GM19023 (cell line): ENCODE results near the gene ADNP2.
A peak's percentile ranks its signal among the peaks of the same experiment; 100 is the strongest.

Experiments used
- ATAC-seq: cut with Tn5 transposase; IDR thresholded peaks from one replicate; pipeline ENCODE4 v1.9.1; 2021; ENCODE audit warnings: mild to moderate bottlenecking, moderate library complexity; ENCODE audit not compliant: unreplicated experiment

Gene ADNP2

GRCh38 chr18:80105369-80106167 is 3.5 kb upstream of the ADNP2 start:
- ATAC-seq, result peak; percentile 36

GRCh38 chr18:80106482-80107051 is 2.5 kb upstream of the ADNP2 start:
- no peak for ATAC-seq

DNA sequence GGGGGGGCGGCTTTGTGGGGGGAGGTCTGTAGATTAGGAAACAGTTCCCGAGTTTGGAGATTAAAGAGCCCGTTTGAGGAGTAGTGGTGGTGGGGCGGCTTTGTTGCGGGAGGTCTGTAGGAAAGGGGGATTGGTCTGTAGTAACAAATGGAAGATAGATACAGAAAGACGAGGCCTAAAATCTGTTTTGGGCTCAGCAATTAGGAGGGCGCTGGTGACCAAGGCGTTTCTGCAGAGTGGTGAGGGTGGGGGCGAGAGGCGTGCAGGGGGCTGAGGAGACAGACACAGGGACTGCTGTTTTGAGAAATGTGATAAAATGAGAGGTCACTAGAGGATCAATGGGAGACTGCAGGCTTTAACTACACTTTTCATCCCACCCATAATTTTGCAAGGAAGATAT is 1.6 kb upstream of the ADNP2 start:
- ATAC-seq, result no peak

DNA sequence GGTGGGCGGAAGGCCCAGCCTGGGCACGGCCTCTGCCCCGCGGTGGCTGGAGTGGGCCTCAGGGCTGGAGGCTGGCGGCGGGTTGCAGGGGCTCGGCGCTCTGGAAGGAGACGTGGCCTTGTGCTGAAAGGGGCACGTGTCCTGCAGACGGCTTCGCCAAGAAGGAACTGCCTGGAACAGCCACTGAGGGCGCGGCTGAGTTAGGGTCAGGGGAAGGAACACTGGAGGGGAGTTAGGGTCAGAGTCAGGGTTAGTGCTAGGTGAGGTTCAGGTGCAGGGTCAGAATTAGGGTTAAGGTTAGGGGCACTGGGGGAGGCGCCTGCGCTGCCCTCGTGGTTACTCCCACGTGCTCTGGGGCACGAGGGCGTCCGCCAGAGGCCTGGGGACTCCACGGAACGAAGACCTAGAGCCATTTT is 933 bp upstream of the ADNP2 start:
- no peak for ATAC-seq

DNA sequence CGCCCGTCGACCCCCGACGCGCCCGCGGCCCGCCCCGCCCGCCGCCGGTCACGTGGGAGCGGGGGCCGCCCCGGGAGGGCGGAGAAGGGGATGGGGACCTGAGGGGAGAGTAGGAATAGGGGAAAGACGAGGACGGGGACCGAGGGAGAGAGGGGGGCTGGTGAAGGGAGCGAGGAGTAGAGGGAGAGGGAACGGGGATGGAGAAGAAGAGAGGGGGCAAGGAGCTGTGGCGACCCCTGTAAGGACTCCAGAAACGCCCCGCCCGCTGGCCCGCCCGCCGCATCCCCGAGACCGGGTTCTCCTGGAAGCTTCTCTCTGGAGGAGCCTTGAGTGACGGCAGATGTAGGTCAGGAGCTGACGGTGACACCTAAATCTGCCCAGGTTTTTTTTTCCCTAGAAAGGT is 615 bp downstream of the ADNP2 start:
- ATAC-seq, result peak; percentile 32

DNA sequence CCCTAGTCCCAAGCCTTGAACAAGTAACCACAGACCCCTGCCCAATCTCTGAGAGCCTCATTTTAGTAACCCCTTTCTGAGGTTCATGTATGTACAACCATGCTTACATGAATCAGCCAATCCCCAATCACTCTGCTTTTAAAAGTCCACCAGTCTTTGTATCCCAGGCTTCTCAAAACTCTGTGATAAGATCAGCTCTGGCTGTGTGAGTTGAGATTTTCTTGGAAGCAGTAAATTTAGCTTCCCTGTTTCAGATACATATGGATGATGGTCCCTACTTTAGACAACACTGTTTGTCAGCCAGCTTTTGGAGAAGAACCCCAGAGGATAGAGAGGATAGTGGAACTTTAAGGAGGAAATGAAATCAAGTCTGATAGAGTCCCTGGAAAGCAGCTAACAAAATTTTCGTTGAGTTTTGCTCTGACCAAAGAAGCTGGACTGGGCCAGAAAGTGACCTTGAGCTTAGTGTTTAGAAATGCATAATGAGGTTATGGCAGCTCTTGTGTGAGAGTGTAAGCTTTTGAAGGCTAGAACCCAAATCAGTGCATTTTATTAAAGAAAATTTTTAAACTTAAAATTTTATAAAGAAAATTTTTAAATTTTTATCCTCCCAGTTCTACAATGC is 3.7 kb downstream of the ADNP2 start:
- no peak for ATAC-seq

DNA sequence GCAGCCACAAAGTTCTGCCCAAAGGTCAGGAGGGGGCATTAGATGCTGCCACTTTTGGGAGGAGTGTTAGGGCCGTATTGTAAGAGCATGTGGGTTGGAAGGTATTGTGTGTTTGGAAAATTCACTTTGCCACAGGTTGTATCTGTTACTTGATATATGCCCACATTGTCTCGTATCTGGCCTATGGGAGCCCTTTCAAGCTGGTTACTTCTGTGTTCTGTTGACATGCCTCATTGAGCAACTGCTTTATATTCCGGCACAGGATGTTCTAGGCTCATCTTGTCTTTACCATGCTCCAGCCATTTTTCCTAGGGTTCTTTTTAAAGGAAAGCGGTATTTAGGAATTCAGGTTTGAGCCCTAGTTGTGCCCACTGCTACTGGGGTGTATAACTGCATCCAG is 6.0 kb downstream of the ADNP2 start:
- ATAC-seq, result no peak

- ATAC-seq, result no peak
Measured at GRCh38 chr18:80119111-80119510, 10.0 kb downstream of the ADNP2 start.

DNA sequence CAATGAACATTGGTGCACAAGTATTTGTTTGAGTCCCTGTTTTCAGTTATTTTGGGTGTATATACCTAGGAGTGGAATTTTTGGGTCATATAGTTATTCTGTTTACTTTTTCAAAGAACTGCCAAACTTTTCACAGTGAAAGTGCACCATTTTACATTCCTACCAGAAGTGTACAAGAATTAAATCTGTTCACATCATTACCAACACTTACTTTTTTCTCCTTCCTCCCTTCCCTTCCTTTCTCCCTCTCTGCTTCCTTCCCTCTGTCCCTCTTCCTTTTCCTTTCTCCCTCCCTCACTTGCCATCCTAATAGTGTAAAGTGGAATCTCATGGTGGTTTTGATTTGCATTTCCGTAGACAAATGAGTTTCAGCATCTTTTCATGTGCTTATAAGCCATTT is 11.9 kb downstream of the ADNP2 start:
- ATAC-seq, result no peak

- no peak for ATAC-seq
Measured at GRCh38 chr18:80124131-80124530, 15.1 kb downstream of the ADNP2 start.

GRCh38 chr18:80126797-80127196 is 17.7 kb downstream of the ADNP2 start:
- ATAC-seq, result no peak

DNA sequence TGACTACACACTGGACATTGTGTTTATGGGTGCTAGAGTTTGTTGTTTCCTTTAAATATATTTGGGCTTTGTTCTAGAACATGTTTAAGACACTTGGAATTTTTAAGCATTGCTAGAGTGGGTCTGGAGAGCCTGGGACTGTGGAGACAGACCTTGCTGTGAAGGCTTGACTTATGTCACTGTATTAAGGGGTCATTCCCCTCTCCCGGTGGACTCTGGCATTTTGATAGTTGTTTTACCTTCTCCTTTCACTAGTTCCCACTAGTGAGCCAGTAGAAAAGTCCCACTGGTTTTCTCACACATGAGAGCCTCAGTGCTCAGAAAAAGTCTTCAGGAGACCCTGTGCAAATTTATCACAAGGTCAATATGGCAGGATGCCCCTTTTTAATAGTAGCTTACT is 18.6 kb downstream of the ADNP2 start:
- no peak for ATAC-seq

- ATAC-seq, result no peak
Measured at GRCh38 chr18:80129672-80130367, 20.8 kb downstream of the ADNP2 start.

- no peak for ATAC-seq
Measured at GRCh38 chr18:80130555-80130954, 21.5 kb downstream of the ADNP2 start.

DNA sequence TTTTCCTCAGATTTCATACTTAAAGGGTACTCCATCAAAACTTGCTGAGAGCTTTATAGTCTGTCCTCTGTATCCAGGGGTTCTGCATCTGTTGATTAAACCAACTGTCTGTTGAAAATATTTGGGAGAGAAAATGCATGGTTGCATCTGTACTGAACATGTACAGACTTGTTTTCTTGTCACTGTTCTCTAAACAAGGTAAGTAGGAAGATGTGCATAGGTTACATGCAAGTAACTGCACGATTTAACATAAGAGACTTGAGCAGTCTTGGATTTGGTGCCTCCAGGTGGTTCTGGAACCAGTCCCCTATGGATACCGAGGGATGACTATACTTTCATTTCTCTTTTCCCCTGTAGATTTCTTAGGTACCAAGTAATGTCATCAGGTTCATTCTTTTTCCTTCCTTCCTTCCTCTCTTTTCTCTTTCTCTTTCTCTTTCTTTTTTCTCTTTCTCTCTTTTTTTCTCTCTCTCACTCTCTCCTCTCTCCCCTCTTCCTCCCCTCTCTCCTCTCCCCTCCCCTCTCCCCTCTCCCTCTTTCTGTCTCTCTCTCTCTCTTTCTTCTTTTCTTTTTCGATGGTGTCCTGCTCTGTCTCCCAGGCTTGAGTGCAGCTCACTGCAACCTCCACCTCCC is 23.2 kb downstream of the ADNP2 start:
- no peak for ATAC-seq

DNA sequence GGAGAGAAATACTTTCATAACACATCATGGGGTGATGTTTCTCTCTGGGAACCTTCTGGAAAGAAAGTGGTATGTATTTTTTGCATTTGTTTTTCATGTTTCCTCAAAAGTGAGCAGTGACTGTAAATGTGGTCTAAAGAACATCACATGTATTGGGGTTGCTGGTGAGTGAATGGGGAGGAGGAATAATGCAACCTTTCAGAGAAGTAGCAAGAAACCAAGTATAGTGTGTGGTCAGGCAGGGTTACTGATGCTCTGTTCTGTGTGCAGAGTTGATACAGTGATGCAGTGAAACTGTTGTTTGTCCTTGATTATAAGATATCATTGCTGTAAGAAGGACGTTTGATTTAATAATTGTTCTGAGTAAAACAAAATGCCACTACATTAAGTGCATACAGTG is 24.1 kb downstream of the ADNP2 start:
- no peak for ATAC-seq

DNA sequence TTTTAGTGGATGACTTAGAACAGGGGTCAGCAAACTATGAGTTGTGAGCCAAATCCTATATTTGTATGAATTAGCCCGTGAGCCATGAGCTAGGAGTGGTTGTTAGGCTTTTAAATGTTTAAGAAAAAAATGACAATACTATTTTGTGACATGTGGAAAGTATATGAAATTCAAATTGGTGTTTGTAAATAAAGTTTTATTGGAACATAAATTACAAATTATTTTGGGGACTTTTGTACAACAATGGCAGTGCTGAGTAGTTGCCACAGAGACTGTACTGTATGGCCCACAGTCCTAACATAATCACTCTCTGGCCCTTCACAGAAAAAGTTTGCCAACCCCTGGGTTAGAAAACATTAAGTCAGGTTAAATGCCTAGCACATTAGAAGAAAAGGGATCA is 26.1 kb downstream of the ADNP2 start:
- ATAC-seq, result no peak

- no peak for ATAC-seq
Measured at GRCh38 chr18:80136679-80137078, 27.6 kb downstream of the ADNP2 start.

DNA sequence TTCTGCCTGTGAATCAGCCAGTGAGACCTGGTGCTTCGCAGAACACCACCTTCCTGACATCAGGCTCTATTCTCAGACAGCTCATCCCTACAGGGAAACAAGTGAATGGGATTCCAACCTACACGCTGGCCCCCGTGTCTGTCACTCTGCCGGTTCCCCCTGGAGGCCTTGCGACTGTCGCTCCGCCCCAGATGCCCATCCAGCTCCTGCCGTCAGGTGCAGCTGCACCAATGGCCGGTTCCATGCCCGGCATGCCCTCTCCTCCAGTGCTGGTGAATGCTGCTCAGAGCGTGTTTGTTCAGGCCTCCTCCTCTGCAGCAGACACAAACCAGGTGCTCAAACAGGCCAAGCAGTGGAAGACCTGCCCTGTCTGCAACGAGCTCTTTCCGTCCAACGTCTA is 28.1 kb downstream of the ADNP2 start:
- ATAC-seq, result no peak

- ATAC-seq, result no peak
Measured at GRCh38 chr18:80137976-80138375, 28.9 kb downstream of the ADNP2 start.

GRCh38 chr18:80140455-80140985 is 31.5 kb downstream of the ADNP2 start:
- no peak for ATAC-seq
